HT1080 (cell line): ENCODE measurements around the gene EZR. TPM values are rescaled to one million over a fixed set of nuclear protein-coding genes. Genes with fewer than 3 reads are reported as not detected.

Experiments used
- DNase-seq: peaks from one replicate; pipeline ENCODE4 v3.0.0-alpha.2; 2015; ENCODE audit warnings: low read depth
- total RNA-seq: library from RNA; depleted of rRNA; stranded (reverse); fragments of >200 nt; shearing (Covaris generic); gene quantifications from 2 replicates; pipeline ENCODE4 v1.2.3, GENCODE V29; 2014

The EZR gene
- total RNA-seq, 1 experiment from 2014 or later, result 253 TPM

- DNase-seq, result no peak
Measured at GRCh38 chr6:158819977-158820622, 932 bp upstream of the EZR start.

- peak; percentile 43 for DNase-seq
Measured at GRCh38 chr6:158818581-158819212, 471 bp downstream of the EZR start.

GRCh38 chr6:158817728-158818580, 1.2 kb downstream of the EZR start:
- DNase-seq, result peak; percentile 78

- peak; percentile 33 for DNase-seq
Measured at GRCh38 chr6:158816803-158817727, 2.1 kb downstream of the EZR start.

GRCh38 chr6:158816329-158816728, 2.8 kb downstream of the EZR start:
- DNase-seq, result peak; percentile 43

GRCh38 chr6:158815907-158816306, 3.3 kb downstream of the EZR start:
- no peak for DNase-seq

GRCh38 chr6:158815379-158815724, 3.8 kb downstream of the EZR start:
- DNase-seq, result no peak

GRCh38 chr6:158813032-158813431, 6.1 kb downstream of the EZR start:
- DNase-seq, result no peak

GRCh38 chr6:158812611-158813010, 6.6 kb downstream of the EZR start:
- DNase-seq, result no peak

- no peak for DNase-seq
Measured at GRCh38 chr6:158810155-158811095, 8.7 kb downstream of the EZR start.

- DNase-seq, result no peak
Measured at GRCh38 chr6:158808941-158809678, 10.1 kb downstream of the EZR start.

GRCh38 chr6:158808442-158808833, 10.7 kb downstream of the EZR start:
- no peak for DNase-seq

GRCh38 chr6:158807515-158808441, 11.4 kb downstream of the EZR start:
- DNase-seq, result no peak

- DNase-seq, result no peak
Measured at GRCh38 chr6:158805698-158806377, 13.3 kb downstream of the EZR start.

- no peak for DNase-seq
Measured at GRCh38 chr6:158804207-158804606, 15.0 kb downstream of the EZR start.

- peak; percentile 79 for DNase-seq
Measured at GRCh38 chr6:158803733-158804143, 15.4 kb downstream of the EZR start.

GRCh38 chr6:158801655-158802294, 17.4 kb downstream of the EZR start:
- no peak for DNase-seq
